NOMO-1 (cell line): ENCODE measurements around the gene ATP1A3.
"Not testable (repeated sequence)": the region's sequence is repeated elsewhere in the genome, so short reads cannot be mapped to it uniquely, and the experiment has no call there.

Experiments
- DNase-seq, 2 experiments: peaks; one replicate each; lab custom pipeline; 2025; ENCODE audit not compliant: unreplicated experiment in 2 of 2; lab: John Stamatoyannopoulos, UW

The ATP1A3 gene

DNA sequence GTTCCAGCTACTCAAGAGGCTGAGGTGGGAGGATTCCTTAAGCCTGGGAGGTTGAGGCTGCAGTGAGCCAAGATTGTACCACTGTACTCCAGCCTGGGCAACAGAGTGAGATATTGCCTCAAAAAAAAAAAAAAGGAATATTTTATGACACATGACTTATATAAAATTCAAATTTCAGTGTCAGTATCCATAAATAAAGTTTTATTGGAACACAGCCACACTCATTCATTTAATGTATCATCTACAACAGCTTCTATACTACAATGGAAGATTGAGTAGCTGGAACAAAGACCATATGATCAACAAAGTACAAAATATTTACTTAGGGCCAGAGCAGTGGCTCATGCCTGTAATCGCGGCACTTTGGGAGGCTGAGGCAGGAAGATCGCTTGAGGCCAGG lies 18.7 kb upstream of the ATP1A3 start:
- not testable (repeated sequence) for DNase-seq

DNA sequence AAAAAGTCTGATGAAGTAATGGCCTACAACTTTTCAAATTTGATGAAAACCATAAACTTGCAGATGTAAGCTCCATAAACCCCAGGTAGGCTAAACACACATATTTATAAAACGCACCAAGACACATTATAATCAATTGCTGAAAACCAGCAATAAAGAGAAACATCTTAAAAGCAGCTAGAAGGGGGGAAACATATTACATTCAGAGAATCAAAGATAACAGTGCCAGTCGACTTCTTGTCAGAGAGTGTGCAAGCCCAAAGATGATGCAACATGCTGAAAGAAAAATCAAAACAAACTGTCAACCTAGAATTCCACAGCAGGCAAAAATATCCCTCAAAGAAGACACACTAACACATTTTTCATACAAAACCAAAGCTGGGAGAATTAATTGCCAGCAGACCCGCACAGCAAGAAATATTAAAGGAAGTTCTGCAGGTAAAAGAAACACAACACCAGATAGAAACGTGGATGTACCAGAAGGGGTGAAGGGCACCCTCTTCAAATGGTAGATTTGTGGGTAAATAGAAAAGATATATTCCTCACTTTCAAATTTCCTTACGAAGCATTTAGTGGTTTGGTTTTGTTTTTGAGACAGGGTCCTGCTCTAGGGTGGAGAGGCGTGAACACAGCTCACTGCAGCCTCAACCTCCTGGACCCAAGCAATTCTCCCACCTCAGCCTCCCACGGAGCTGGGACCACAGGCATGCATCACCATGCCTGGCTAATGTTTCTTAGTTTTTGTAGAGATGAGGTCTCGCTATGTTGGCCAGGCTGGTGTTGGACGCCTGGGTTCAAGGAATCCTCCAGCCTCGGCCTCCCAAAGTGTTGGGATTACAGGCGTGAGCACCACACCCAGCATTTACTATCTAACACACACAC lies 16.5 kb upstream of the ATP1A3 start:
- no peak for DNase-seq

DNA sequence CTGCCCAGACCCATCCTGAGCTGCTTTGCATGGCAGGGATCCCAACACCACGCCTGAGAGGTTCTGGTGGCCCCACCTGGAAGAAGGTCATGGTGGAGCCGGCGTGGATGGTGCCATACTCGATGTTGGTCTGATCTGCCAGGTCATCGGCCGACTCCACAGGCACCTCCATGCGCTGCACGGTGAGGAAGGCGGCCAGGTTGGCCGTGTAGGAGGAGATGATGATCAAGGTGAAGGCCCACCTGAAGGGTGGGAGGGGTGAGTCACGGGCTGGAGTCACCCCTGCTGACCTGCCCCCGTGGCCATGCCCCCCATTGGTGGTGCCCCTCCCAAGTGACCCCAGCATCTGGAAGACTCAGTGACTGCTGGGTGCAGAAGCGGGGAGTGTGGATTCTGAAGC lies 12.5 kb upstream of the ATP1A3 start:
- no peak for DNase-seq

DNA sequence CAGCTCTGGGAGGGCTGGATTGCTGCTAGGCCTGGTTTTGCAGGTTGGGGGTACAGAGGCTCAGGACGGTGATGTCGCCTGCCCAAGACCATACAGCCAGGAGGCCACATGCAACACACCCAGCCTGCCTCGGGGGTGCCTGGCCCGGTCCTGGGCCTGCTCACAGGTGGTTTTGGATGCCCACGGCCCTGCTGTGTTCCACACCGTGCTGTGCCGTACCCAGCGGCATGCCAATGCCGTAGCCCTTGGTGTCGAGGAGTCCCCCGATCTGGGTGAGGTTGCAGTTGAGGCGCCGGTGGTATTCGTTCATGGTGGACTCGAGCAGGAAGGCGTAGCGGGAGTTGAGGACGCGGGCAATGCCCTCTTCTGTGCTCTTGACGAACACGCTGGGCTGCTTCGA lies 11.5 kb upstream of the ATP1A3 start:
- no peak for DNase-seq

DNA sequence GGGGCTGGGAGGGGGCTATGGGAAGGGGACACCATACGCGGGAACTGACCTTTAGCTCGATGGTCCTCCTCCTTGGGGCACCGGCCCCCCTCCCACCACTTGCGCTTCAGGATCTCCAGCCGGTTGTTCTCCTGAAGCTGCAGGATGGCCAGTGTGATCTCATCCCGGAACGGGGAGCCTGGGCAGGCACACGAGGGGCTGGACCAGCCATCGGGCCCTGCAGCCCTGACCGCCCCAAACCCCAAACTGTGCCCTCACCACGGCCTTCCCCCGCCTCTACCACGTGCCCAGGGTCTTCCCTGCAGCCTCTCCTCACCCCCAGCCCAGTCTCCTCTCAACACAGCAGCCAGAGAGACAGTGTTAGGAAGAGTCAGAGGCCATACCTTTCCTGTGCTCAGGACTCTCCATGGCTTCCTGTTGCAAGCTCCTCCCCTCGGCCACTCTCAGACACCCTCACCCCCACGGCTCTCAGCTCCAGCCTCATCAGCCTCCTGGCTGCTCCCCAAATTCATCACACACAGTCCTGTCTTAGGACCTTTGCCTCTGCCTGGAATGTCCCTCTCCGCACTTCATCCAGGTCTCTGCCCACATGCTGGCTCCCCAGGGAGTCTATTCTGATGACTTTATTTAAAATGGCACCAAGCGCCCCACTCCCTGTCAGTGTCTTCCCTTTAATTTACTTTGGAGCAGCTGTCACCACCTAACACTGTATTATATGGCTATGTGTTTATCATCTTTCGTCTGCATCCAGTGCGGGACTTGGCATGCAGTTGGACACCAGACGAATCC lies 9.7 kb upstream of the ATP1A3 start:
- no peak for DNase-seq

DNA sequence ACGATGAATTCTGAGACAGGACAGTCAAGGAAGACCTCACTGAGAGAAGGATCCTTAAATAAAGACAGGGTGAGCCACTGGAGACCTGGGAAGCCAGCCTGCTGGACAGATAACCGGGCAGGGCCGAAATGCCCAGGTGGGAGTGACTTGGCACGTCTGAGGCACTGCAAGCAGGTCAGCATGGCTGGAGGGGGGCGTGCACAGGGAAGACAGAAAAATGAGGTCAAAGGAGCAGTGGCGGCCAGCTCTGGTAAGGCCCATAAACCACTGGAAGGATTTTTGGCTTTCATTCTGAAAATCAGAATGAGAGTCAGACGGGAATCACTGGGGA lies 5.8 kb upstream of the ATP1A3 start:
- DNase-seq, result no peak

DNA sequence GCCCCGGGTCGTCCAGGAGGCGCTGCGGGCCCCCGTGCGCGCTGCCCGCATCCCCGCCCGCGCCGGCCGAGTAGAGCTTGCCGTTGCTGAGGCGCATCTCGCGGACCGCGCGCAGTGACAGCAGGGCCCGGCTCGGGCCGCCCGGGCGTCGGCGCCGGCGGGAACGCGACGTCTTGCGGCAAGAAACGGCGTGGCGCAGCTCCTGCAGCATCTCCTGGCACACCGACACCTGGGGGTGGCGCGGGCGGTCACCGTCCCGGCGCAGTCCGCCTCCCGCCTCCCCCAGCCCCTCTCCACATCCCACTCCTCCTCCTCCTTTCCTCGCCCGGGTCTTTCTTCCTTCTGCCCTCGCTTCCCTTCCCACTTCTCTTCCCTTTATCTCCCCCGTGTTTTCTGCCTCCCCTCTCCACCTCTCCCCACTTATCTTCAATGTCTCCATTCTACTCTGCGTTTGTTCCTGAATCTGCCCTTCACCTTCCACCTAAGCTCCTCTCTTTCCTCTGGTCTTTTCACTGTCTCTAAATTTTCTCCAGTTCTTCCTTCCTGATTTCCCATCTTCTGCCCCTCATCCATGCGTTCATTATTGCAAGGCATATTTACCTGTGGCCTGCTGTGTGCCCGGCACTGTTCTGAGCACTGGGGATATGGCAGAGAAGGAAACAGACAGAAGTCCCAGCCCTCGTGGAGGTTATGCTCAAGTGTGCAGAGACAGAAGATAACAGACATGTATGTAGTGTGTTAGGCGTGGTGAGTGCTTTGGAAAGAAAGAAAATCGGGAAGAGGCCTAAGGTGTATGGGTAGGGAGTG lies 5.2 kb upstream of the ATP1A3 start:
- DNase-seq, result no peak

DNA sequence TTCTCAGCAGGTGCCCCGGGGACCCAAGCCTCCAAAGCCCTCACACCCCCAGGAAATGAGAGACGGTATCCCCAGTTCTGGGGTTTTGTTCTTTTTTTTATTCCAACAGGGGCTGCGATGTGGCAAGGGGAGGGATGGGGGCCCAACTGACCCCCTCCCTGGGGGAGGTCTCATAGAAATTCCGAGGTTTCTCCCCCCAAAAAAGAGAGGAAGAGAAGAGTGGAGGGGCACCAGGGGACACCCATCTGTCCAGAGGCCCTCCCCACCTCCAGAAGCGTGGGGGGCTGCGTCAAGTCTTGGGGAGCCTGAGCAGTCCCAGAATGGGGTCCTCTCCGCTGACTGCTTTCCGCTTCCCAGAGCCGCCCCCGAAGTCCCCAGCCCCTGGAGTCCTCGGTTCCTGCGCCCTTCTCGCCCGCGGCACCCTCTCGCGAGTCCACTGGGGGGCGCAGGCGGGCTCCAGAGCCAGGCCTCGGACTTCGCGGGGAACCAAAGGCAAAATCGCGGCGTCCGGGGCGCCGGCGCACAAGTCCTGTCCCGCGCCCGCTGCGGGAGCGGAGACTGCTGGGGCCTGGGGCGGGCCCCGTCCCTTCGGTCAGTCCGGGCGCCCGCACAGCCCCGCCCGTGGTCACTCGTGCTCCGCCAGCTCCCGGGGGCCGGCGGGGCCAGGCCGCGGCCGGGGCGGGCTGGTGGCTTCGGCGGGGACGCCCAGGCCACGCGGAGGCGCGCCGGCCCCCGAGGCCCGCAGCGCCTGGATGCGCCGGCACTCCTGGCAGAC lies 4.4 kb upstream of the ATP1A3 start:
- DNase-seq, result no peak

DNA sequence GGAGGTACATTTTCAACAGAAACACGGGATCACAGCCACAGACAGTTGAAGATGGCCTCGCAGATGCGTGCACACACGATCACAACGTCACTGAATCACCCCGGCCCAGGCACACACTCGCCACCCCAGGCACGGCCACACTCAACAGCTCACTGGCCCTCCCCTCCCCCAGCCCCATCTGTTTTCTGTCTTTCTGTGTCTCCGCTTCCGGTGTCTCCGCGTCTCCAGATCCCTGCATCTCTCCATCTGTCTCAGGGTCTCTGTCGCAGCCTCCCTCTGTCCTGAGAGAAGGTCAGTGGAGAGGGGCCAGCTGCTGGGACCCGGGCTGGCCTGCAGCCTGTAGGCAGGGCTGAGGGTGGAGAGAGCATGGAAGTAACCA lies 3.8 kb upstream of the ATP1A3 start:
- DNase-seq, result no peak

DNA sequence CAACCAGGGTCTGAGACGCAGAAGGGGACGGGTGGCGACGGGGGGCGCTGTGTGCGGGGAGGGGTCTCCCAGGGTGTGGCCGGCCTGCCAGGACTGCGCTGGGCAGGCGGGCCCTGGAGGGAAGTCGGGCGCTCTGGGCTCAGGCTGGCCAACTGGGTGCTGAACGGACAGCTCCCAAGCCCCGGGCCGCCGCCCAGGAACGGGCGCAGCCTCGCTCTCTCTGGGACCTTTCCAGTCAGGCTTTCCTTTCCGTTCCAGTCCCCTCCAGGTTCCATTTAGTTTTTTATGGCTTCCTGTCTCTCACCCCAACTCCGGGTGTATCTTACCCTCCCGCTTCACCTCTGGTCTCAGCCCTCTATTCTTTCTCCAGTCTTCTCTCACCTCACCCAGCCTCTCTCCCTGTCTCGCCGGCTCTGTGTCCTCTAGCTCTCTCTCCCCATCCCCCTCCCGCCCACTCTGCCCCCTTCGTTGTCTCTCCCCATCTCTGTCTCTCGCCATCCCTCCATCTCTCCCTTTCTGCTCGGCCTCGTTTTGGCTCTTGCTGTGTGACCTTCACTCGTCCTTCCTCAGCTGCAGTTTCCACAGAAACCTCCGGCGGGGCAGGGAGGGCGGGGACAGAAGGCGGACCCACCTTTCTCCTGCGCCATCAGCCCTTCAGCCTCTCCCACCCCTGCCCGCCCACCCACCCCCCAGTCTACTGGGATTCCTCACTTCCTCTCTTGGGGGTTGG lies 3.3 kb upstream of the ATP1A3 start:
- DNase-seq, result peak; percentile 20 to 47

DNA sequence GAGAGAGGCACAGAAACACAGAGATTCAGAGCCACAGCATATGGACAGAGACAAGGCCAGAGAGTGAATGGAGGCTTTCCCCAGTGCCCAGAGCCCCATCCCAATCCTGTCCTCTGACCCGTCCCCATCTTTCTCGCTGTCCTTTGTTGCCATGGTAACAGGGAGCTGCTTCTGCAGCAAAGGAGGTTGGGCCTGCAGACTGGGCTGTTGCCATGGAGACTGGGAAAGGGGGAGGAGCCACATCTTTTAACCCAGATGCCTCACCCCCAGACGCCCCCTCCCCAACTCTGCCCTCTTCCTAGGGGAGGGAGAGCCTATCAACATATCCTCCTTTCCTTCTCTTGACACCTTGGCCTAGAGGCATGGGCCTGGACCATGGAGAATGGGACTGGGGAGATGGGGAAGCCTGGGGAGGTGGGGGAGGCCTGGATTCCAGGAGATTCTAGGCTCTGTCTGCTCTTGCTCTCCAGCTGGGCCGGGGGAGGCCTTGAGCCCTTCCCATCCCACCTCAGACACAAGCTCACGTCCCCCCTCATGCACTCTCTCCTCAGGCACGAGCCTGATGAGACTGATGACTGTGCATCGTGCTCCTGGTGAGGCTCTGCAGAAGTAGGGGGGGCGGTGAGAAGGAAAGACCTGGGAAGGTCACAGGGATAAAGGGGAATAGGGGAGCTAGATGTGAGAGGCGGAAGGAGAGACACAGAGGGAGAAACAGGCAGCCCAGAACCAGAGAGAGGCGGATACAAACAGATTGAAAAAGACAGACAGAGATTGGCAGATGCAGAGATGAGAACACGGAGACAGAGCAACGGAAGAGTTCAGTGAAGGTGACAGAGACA lies 2.1 kb upstream of the ATP1A3 start:
- DNase-seq, result no peak

DNA sequence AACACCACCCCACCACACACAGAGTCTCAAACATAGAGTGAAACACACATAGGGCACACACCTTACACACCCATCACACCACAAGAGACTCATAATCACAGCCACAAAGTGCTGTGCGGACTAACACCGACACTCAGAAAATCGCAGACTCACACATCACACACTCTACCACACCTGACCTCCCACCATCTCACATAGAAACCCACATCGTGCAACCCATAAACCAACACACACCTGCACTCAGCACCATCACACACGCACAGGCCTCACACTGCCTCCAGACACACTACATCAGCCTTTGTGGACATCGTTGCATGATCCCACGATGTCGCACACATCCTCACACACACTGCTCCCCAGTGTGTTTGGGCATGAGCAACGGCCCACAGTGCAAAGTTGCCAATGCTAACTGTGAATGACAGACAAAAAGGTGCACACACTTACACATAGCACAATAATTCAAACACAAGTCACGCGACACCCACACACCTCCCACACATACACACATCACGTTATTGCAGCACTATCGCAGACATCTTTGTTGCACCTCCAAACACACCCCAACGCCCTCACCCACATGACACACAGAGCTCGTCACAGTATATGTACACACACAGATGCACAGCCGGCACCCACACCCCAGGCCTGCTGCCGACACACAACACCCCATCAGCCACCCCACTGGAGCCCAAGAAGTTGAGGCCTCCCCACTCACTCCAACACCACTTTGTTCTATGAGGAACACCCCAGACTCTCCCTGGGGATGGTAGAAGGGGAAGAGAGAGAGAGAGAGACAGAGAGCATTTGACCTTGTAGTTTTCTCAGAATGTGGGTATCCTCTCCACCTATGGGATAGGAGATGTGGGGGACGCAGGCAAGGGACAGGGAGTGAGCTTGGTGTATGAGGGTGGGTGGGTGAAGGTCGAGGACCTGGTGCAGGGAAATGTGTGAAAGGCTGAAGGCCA lies 1.2 kb upstream of the ATP1A3 start:
- DNase-seq, result no peak

DNA sequence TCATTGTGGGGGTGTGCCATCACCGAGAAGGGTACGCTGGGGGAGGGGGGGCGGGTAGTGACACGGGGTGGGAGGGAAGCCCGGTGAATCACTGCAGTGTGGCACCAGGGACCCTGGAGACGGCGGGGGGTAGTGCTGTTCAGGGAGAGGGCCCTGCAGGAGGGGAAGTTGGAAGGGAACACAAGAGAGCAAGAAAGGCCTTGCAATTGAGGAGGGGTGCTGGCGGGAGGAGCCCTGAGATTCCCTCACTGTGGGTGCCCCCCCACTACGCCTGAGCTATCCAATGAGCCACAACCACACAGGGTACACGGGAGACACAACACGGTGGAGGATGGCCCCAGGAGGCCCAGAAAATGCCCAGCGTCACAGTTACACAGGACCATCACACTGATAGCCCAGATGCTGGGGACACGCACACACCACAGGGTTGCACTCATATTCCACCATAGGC lies 516 bp upstream of the ATP1A3 start:
- no peak for DNase-seq

DNA sequence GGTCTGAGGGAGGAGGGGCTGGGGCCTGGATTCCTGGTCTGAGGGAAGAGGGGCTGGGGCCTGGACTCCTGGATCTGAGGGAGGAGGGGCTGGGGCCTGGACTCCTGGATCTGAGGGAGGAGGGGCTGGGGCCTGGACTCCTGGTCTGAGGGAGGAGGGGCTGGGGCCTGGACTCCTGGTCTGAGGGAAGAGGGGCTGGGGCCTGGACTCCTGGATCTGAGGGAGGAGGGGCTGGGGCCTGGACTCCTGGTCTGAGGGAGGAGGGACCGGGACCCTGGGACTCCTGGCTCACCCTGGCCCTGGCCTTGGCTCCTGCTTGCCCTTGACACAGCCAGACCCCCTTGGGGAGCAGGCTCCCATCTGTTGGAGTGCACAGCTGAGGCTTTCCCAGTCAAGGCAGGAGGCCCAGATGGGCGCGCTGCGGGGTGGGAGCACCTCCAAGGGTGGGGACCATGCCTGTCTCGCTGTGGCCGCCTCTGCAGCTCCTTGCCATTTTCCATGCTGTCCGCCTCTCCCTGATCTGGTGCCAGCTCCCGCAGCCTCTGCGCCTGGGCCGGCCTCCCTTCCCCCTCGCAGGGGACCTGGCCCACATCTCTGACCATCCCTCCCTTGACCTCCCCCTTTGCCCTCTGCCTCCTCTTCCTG lies 2.0 kb downstream of the ATP1A3 start:
- DNase-seq, result not testable (repeated sequence)

DNA sequence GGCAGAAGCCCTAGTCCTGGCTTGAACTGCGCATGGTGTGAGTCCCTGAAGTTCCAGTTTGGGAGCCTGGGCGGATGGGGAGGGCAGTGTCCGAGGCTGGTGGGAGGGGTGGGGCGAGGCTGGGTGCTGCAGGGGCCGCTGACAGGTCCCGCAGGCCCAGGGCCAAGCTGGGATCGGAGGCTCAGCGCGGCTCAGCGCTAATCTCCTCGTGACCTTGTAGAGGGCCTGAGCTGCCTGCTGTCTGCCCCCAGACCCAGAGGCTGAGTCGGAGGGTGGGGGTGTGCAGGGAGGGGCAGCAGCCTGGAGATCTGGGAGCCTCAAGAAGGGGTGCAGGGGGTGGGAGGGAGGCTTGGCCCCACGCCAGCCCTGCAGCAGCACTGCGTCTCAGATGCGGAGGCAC lies 3.0 kb downstream of the ATP1A3 start:
- DNase-seq, result no peak

DNA sequence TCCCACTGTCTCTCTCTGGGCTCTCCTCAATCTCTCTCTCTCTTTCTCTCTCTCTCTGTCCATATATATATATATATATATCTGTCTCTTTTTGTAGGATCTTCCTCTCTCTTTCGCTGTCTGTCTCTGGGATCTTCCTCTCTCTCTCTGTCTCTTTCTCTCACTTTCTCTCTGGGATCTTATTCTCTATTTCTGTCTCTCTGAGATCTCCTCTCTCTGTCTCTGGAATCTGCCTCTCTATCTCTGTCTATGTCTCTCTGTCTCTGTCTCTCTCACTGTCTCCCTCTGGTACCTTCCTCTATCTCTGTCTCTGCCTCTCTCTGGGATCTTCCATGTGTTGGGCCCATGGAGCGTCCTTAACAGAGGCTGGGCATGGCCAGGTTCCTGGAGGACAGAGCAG lies 3.4 kb downstream of the ATP1A3 start:
- no peak for DNase-seq

DNA sequence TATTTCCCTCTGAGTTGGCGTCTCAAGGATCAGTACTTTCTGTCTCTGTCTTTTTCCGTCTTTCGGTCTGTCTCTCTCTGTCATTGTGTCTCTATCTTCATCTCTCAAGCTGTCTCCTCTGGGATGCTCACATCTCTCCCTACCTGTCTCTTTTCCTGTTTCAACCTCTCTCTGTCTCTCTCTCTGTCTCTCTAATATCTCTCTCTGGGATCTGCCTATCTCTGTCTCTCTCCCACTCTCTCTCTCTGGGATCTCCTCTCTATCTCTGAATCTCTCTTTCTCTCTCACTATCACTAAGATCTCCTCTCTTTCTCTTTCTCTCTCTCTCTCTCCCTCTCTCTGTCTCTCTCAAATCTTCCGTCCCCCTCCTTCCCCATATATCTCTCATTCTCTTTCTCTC lies 4.0 kb downstream of the ATP1A3 start:
- DNase-seq, result no peak
